GM12873 (cell line): Measurements from ENCODE around the gene VPS26C.

Experiments
- CTCF ChIP-seq: IDR thresholded peaks from 2 replicates; pipeline ENCODE4 v1.5.1; 2012; ENCODE audit warnings: low read depth, mild to moderate bottlenecking, moderate library complexity, low read length, control low read depth; ENCODE audit not compliant: insufficient read depth; ENCODE audit errors: missing control alignments

The VPS26C gene

GRCh38 chr21:37231671-37232070 is 35.5 kb downstream of the VPS26C start:
- TF ChIP-seq CTCF = no peak

GRCh38 chr21:37231249-37231645 is 35.9 kb downstream of the VPS26C start:
- no peak for TF ChIP-seq CTCF

GRCh38 chr21:37230632-37231248 is 36.4 kb downstream of the VPS26C start:
- TF ChIP-seq CTCF = no peak

DNA sequence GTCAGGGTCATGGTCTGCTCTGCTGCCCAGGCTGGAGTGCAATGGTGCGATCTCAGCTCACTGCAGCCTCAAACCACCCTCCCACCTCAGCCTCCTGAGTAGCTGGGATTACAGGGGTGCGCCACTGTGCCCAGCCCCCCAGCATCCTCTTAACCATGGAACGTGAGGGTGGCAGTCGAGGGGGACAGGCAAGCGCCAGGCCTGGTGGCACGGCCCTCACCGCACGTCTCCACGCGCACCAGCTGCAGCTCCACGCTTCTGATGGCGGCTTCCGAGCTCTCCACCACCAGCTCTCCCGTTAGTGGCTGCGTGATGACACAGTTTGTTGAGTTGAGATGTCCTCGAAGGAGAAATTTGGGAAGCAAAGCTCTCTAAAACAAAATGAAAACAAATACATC is 39.1 kb downstream of the VPS26C start:
- TF ChIP-seq CTCF = no peak

- no peak for TF ChIP-seq CTCF
These were observed 39.8 kb downstream of the VPS26C start for GRCh38 chr21:37227071-37228002.

DNA sequence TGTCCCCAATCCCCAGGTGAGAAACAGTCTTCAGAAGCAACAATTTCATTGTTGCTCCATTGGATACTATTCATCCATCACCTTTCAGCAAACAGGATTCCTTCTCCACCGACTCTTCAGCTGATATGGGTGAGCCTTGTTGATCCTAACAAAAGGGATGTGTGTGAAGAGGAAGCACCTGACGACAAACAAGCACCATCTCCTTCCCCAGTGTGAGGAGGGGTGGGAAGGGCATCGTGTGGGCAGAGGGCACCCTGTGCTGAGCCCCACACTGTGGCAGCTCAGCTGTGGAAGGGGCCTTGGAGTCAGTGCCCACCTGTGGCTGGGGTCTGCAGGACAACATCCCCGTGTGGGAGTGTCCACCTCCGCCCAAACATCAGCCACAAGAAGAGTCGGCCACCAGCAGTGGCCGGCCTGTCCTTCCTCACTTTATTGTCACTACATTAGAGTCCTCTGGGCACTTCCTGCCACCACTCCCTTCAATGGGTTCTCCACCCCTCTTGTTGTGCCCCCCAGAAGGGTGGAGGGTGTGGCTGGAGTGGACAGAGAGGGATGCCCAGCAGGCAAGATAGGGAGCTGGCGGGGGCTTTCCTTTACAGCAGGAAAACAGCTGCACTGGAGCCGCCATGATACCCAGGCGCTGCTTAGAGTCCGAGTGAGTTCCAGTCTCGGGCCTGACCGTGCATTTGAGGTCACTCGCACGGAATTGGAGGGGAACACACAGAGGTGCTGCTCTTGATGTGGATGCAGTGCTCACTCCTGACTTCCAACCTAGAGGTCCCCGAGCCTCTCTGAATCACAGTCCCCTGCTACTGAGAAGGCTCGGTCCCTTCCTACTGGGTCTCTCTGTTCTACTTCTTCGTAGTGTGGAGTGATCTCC is 40.9 kb downstream of the VPS26C start:
- TF ChIP-seq CTCF = no peak
